GM20431 (cell line): ENCODE data around the gene MAGEA2.
"Not testable (repeated sequence)": the region's sequence is repeated elsewhere in the genome, so short reads cannot be mapped to it uniquely, and the experiment has no call there.

ENCODE experiments used
- in situ Hi-C: fragments of 300-500 bp; cut with MseI, MboI; formaldehyde crosslinking; loops from one replicate; pipeline ENCODE4 v1.15.0; 2020; ENCODE audit warnings: low sequenced_read_pairs; ENCODE audit not compliant: unreplicated experiment

Gene MAGEA2

GRCh38 chrX:152713195-152713594 lies 40.4 kb downstream of the MAGEA2 start:
- in situ Hi-C loops, result not testable (repeated sequence)

DNA sequence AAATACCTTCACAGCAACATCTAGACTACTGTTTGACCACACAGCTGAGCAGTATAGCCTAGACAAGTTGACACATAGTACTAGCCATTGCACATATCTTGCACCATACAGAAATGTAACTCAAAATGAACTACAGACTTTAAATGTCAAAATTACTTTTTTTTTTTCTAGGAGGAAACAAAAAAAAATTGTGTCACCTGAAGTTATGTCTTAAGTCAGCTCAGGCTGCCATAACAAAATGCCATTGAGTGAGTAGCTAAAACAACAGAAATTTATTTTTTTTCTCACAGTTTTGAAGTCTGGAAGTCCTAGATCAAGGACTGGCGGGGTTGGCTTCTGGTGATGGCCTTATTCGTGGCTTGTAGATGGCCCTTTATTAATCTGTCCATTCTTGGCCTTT lies 44.5 kb downstream of the MAGEA2 start, which contains the start of gene CSAG2:
Gene CSAG2, minus strand, starts transcription at position 101 of the 400 bp plus-strand sequence. CDS start 161 bp downstream, outside the sequence.
- in situ Hi-C loops, result not testable (repeated sequence)

DNA sequence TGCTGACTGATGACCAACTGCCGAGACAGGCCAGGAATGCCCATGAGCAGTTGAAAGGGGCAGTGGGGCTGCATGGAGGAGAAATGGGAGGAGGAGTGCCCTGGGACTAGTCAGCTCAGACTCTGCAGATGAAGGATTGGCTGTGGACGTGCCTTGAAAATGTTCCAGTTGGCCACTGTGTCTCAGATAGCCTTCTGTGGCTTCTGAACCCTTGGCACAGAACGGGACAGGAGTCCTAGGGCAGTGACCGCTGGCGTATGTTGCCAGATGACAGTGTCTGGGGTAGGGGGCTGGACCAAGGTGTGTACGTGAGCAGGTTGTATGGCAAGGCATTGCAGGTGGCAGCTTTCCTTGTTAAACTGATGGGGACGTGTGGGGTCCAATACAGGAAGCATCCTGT lies 47.1 kb downstream of the MAGEA2 start:
- in situ Hi-C loops, result not testable (repeated sequence)

- in situ Hi-C loops, result not testable (repeated sequence)
Measured at GRCh38 chrX:152700390-152700789, 53.3 kb downstream of the MAGEA2 start.
